H1 (cell line): ENCODE results near the gene VIPAS39. TPM values are rescaled to one million over a fixed set of nuclear protein-coding genes. Genes with fewer than 3 reads are reported as not detected.

Source experiments
- CTCF ChIA-PET: fragments of 300-600 bp; sonication (Branson Sonifier 250); formaldehyde crosslinking; loops from one replicate; lab custom pipeline; 2021; ENCODE audit not compliant: partially characterized antibody; lab: Charles Lee
- POLR2A ChIA-PET: fragments of 300-600 bp; sonication (Branson Sonifier 250); formaldehyde crosslinking; loops from one replicate; lab custom pipeline; 2021; ENCODE audit warnings: inconsistent platforms; ENCODE audit not compliant: partially characterized antibody; lab: Charles Lee
- DNase-seq, 2 experiments: peaks; one replicate each; pipeline versions ENCODE4 v3.0.0 to v3.0.0-alpha.2; 2010 to 2022; ENCODE audit warnings: low spot score in 2 of 2, low read depth in 1 of 2, mixed read lengths in 1 of 2
- FAIRE-seq: peaks from 2 replicates; lab custom pipeline; 2011; peaks lifted over from hg19 to GRCh38; lab: Jason Lieb, UNC
- H2AFZ ChIP-seq: 2 replicates; pipeline ENCODE4 v1.8.1; 2012; ENCODE audit warnings: low read length, inconsistent platforms
- H2AK5ac ChIP-seq: 2 replicates; pipeline ENCODE4 v1.6.1; 2013; ENCODE audit warnings: low read depth, low read length
- H2BK120ac ChIP-seq: replicated peaks from 2 replicates; pipeline ENCODE3; 2013; ENCODE audit warnings: low read depth, low read length, inconsistent platforms
- H2BK12ac ChIP-seq: 2 replicates; pipeline ENCODE4 v1.6.1; 2013; ENCODE audit warnings: low read depth, low read length
- H2BK15ac ChIP-seq: 2 replicates; pipeline ENCODE4 v1.6.1; 2013; ENCODE audit warnings: low read length
- H2BK20ac ChIP-seq: 2 replicates; pipeline ENCODE4 v1.6.1; 2013; ENCODE audit warnings: low read length
- H2BK5ac ChIP-seq: 2 replicates; pipeline ENCODE4 v1.6.1; 2013; ENCODE audit warnings: low read depth, low read length
- H3K14ac ChIP-seq: 2 replicates; pipeline ENCODE4 v1.6.1; 2013; ENCODE audit warnings: inconsistent platforms; ENCODE audit not compliant: insufficient read length
- H3K18ac ChIP-seq: 2 replicates; pipeline ENCODE4 v1.6.1; 2013; ENCODE audit warnings: low read length; ENCODE audit errors: extremely low read depth
- H3K23ac ChIP-seq: 2 replicates; pipeline ENCODE4 v1.6.1; 2013; ENCODE audit warnings: inconsistent platforms; ENCODE audit not compliant: insufficient read length
- H3K23me2 ChIP-seq: 2 replicates; pipeline ENCODE4 v1.6.1; 2013; ENCODE audit warnings: low read depth, low read length
- H3K27ac ChIP-seq: 2 replicates; pipeline ENCODE4 v1.6.1; 2011; ENCODE audit warnings: low read depth, low read length, inconsistent platforms
- H3K27me3 ChIP-seq, 4 experiments: replicated peaks in 1 of 4; 1 replicate in 1 of 4; 2 replicates in 3 of 4; pipeline versions ENCODE4 v1.6.1 to v1.8.1; 2011 to 2013; ENCODE audit warnings: low read length in 3 of 4, mild to moderate bottlenecking in 3 of 4, inconsistent platforms in 2 of 4, mixed read lengths in 2 of 4, moderate library complexity in 1 of 4; ENCODE audit not compliant: control insufficient read depth in 3 of 4, insufficient read depth in 3 of 4; ENCODE audit errors: extremely low read depth in 1 of 4
- H3K36me3 ChIP-seq, 4 experiments: 2 replicates each; pipeline versions ENCODE4 v1.6.1 to v1.8.1; 2011 to 2013; ENCODE audit warnings: mild to moderate bottlenecking in 4 of 4, low read length in 3 of 4, moderate library complexity in 2 of 4, control low read depth in 1 of 4, inconsistent platforms in 1 of 4; ENCODE audit not compliant: insufficient read depth in 4 of 4, control insufficient read depth in 2 of 4
- H3K4ac ChIP-seq: replicated peaks from 2 replicates; pipeline ENCODE3; 2013; ENCODE audit warnings: low read length, low read depth, mixed read lengths, inconsistent platforms; ENCODE audit not compliant: insufficient read length
- H3K4me1 ChIP-seq, 4 experiments: replicated peaks in 1 of 4; 1 replicate in 1 of 4; 2 replicates in 3 of 4; pipeline versions ENCODE4 v1.6.1 to v1.8.1; 2011 to 2013; ENCODE audit warnings: low read length in 3 of 4, inconsistent platforms in 2 of 4, mixed read lengths in 1 of 4; ENCODE audit not compliant: insufficient read depth in 4 of 4, control insufficient read depth in 3 of 4
- H3K4me2 ChIP-seq, 2 experiments: 2 replicates each; pipeline versions ENCODE4 v1.6.1 to v1.8.1; 2011 to 2013; ENCODE audit warnings: low read depth in 2 of 2, low read length in 2 of 2, control low read depth in 1 of 2, inconsistent platforms in 1 of 2, mild to moderate bottlenecking in 1 of 2; ENCODE audit not compliant: insufficient read depth in 1 of 2
- H3K4me3 ChIP-seq, 4 experiments: fragments of 200-600, 300-600 bp in 1 of 4; sonication (generic), shearing (Covaris generic), sonication (Bioruptor Twin) in 1 of 4; 2 replicates each; pipeline versions ENCODE4 v1.5.1 to v1.8.1; 2011 to 2016; ENCODE audit warnings: low read length in 4 of 4, low read depth in 3 of 4, control low read depth in 2 of 4, inconsistent platforms in 2 of 4, mild to moderate bottlenecking in 2 of 4, mixed read lengths in 1 of 4, moderate library complexity in 1 of 4; ENCODE audit not compliant: insufficient read depth in 2 of 4; ENCODE audit errors: extremely low read depth in 1 of 4
- H3K56ac ChIP-seq: replicated peaks from 2 replicates; pipeline ENCODE3; 2013; ENCODE audit warnings: low read depth, mild to moderate bottlenecking, mixed read lengths, low read length, inconsistent platforms; ENCODE audit not compliant: insufficient read length
- H3K79me1 ChIP-seq: 2 replicates; pipeline ENCODE4 v1.6.1; 2013; ENCODE audit warnings: low read depth, low read length, control low read depth
- H3K79me2 ChIP-seq, 2 experiments: 2 replicates each; pipeline versions ENCODE4 v1.6.1 to v1.8.1; 2012 to 2013; ENCODE audit warnings: low read length in 2 of 2, mild to moderate bottlenecking in 2 of 2, inconsistent platforms in 1 of 2; ENCODE audit not compliant: insufficient read depth in 2 of 2, control insufficient read depth in 1 of 2
- H3K9ac ChIP-seq, 4 experiments: replicated peaks in 1 of 4; 1 replicate in 1 of 4; 2 replicates in 3 of 4; pipeline versions ENCODE4 v1.6.1 to v1.8.1; 2011 to 2013; ENCODE audit warnings: low read depth in 3 of 4, low read length in 3 of 4, control low read depth in 2 of 4, mild to moderate bottlenecking in 2 of 4, moderate library complexity in 2 of 4, inconsistent platforms in 1 of 4; ENCODE audit errors: extremely low read depth in 1 of 4
- H3K9me3 ChIP-seq, 2 experiments: 2 replicates each; pipeline versions ENCODE4 v1.6.1 to v1.8.1; 2012 to 2013; ENCODE audit warnings: mild to moderate bottlenecking in 2 of 2, moderate library complexity in 2 of 2, control low read depth in 1 of 2, inconsistent platforms in 1 of 2, low read depth in 1 of 2, low read length in 1 of 2, mixed read lengths in 1 of 2; ENCODE audit not compliant: insufficient read depth in 2 of 2
- H4K20me1 ChIP-seq, 2 experiments: replicated peaks in 1 of 2; 2 replicates each; pipeline versions ENCODE3 to v1.8.1; 2011 to 2013; ENCODE audit warnings: inconsistent platforms in 2 of 2, low read length in 2 of 2, mild to moderate bottlenecking in 1 of 2; ENCODE audit not compliant: insufficient read depth in 2 of 2, control insufficient read depth in 1 of 2
- H4K5ac ChIP-seq: 2 replicates; pipeline ENCODE4 v1.6.1; 2013; ENCODE audit warnings: low read length, low read depth, mixed read lengths, inconsistent platforms; ENCODE audit not compliant: insufficient read length
- H4K8ac ChIP-seq: 2 replicates; pipeline ENCODE4 v1.8.0; 2013; ENCODE audit warnings: mild to moderate bottlenecking, moderate library complexity, low read length, inconsistent platforms; ENCODE audit not compliant: insufficient read depth; ENCODE audit errors: extremely low read depth
- H4K91ac ChIP-seq: replicated peaks from 2 replicates; pipeline ENCODE3; 2013; ENCODE audit warnings: low read length, mixed read lengths, inconsistent platforms; ENCODE audit not compliant: insufficient read length
- BRCA1 ChIP-seq: IDR thresholded peaks from 2 replicates; pipeline ENCODE4 v1.6.1; 2012; ENCODE audit warnings: low read depth, low read length, improper control_type of control experiment
- WGBS, 2 experiments: shearing (Covaris generic) in 1 of 2; methylation state at CpG; one replicate each; pipeline versions ENCODE4 v1.1.6 to v1.1.7; 2013 to 2015; ENCODE audit warnings: low lambda C conversion rate in 2 of 2, mixed read lengths in 2 of 2, inconsistent platforms in 1 of 2, low coverage in 1 of 2, missing lambda C conversion rate in 1 of 2; ENCODE audit not compliant: insufficient replicate concordance in 2 of 2, insufficient coverage in 1 of 2, insufficient read length in 1 of 2; ENCODE audit errors: extremely low coverage in 1 of 2, missing lambda C conversion rate in 1 of 2; 5-methylcytosine and 5-hydroxymethylcytosine counted together
- polyA plus RNA-seq, 7 experiments: library from polyadenylated mRNA; depleted of rRNA in 3 of 7; stranded (reverse) in 5 of 7; unstranded in 2 of 7; fragments of >200 nt in 5 of 7; fragments of 200-250 nt in 2 of 7; gene quantifications; 1 replicate in 5 of 7; 2 replicates in 1 of 7; 4 replicates in 1 of 7; pipeline versions ENCODE4 v1.2.1 to v1.2.3, GENCODE V29; 2011 to 2013; ENCODE audit warnings: missing spikeins in 2 of 7, mixed read lengths in 2 of 7
- total RNA-seq: library from RNA; stranded (reverse); fragmentation: NEBNext Ultra II Directional; extraction: Animal tissue kit (Norgen Biotek cat#: 25700); gene quantifications from 2 replicates; pipeline ENCODE4 v1.2.1, GENCODE V29; 2021

The VIPAS39 gene
- total and polyA plus RNA-seq, 2 of the 8 experiments (the other 6 are each of a cell fraction or from before 2014, with no cell fraction given) = 19.6 to 20.6 TPM

DNA sequence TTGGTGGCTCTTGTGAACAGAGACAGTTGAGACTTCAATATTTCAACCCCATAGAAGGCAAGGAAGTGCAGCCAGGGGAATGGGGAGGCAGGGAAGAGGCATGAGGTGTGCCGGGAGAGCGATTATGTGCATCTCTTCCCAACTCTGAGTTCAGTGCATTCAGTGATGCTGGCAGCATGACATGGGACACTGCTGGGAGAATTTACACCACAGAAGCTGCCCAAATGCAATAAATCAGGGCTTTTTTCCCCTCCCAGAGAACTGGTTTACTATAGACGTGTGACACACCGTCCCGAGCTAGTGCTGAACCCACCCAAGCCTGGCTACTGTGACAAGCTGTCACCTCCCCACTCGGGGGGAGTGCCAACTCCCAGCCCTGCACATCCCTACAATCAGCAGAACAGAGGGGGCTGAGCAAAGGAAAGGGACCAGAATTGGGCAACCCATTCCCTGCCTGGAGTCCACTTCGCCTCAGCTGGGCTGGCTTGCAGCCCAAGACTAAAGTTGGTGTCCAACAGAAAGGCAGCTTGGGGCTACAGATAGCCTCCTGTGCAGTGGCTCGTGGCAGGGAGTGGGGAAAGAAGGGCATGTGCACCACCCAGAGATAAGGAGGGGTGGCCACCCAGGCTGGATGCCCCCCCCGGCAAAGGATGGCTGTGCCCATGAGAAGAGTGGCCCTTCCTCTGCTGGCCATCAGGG, 17.2 kb upstream of the VIPAS39 start:
- Histone ChIP-seq H3K4me1 (peaks cover 0 to 6% (median 3%) of the 10 kb centered on the region in 4 experiments; a peak in 3 of 7 replicates), H2BK5ac (no peak overlapping the region), H3K79me2 (no peaks in the 10 kb centered on the region), H3K27ac (no peak overlapping the region), H3K23ac (no peak overlapping the region), H3K9ac (no peak overlapping the region), H2BK12ac (no peak overlapping the region), H3K27me3 (no peaks in the 10 kb centered on the region), H3K9me3 (no peaks in the 10 kb centered on the region), H4K91ac (no peak overlapping the region), H2BK20ac (no peak overlapping the region), H3K4ac (no peak overlapping the region), H3K14ac (no peak overlapping the region), H4K5ac (no peak overlapping the region), H3K23me2 (no peaks in the 10 kb centered on the region), H3K36me3 (peaks cover 0 to 1% (median 0%) of the 10 kb centered on the region in 4 experiments; a peak in 2 of 8 replicates), H3K56ac (no peak overlapping the region), H4K8ac (no peak overlapping the region), H2BK120ac (no peak overlapping the region), H3K79me1 (no peaks in the 10 kb centered on the region), H2AFZ (no peak overlapping the region), H3K18ac (no peak overlapping the region), H2BK15ac (no peak overlapping the region), H2AK5ac (no peak overlapping the region), H3K4me3 (no peak overlapping the region), H3K4me2 (no peak overlapping the region), H4K20me1 (no peaks in the 10 kb centered on the region)
- WGBS, 2 experiments = 93% methylated on average over 9 of the region's 9 CpGs; no CpG with 5 or more reads in 1 of the 2 experiments
- DNase-seq (no peak), FAIRE-seq (no peak)
- POLR2A ChIA-PET = interaction anchor here (0.8 kb wide), 1 partner anchor 16 kb away, joined by 3 read pairs; the partner anchor contains the start of gene AHSA1
- CTCF ChIA-PET = interaction anchor here (0.6 to 7.9 kb wide), 6 partner anchors 9 to 172 kb away, joined by 3 to 54 read pairs (median 4); no protein-coding TSS in a partner anchor
- no peak for TF ChIP-seq BRCA1
